ENCODE results near the gene METTL22.

METTL22 gene

GRCh38 chr16:8669481-8669880 is 48.0 kb downstream of the METTL22 start:
- Histone ChIP-seq H3K27me3 (ENCODE audit: insufficient read depth, low read depth, severe bottlenecking) (peaks cover 10% of the 10 kb centered on the region), H3K36me3 (no peaks in the 10 kb centered on the region), H3K27ac (no peak overlapping the region), H3K4me3 (ENCODE audit: low read depth, low read length) (no peak overlapping the region), H3K9me3 (ENCODE audit: severe bottlenecking) (no peaks in the 10 kb centered on the region)
- DNase-seq, result no peak
- no peak for TF ChIP-seq CTCF (IDR thresholded peaks at IDR 0.05; ENCODE audit: low read depth, low read length)

- Histone ChIP-seq H3K36me3 (no peaks in the 10 kb centered on the region), H3K4me3 (ENCODE audit: low read depth, low read length) (no peak overlapping the region), H3K27ac (no peak overlapping the region), H3K9me3 (ENCODE audit: severe bottlenecking) (no peaks in the 10 kb centered on the region), H3K27me3 (ENCODE audit: insufficient read depth, low read depth, severe bottlenecking) (peaks cover 16% of the 10 kb centered on the region)
- no peak for TF ChIP-seq CTCF (IDR thresholded peaks at IDR 0.05; ENCODE audit: low read depth, low read length)
- DNase-seq, result no peak
Observed at GRCh38 chr16:8670014-8670560, 48.6 kb downstream of the METTL22 start.

- Histone ChIP-seq H3K27me3 (ENCODE audit: insufficient read depth, low read depth, severe bottlenecking) (peaks cover 37% of the 10 kb centered on the region), H3K9me3 (ENCODE audit: severe bottlenecking) (no peaks in the 10 kb centered on the region), H3K4me3 (ENCODE audit: low read depth, low read length) (peak overlapping the region; percentile 48), H3K36me3 (no peaks in the 10 kb centered on the region), H3K27ac (no peak overlapping the region)
- no peak for DNase-seq
- TF ChIP-seq CTCF (IDR thresholded peaks at IDR 0.05; ENCODE audit: low read depth, low read length), result no peak
Observed at GRCh38 chr16:8673611-8674412, 52.3 kb downstream of the METTL22 start.

GRCh38 chr16:8674413-8675022 is 53.0 kb downstream of the METTL22 start, which contains the start of gene ABAT:
ABAT (plus strand) TSS chr16:8674617; CDS start chr16:8735740, 61,123 bp downstream.
- Histone ChIP-seq H3K27me3 (ENCODE audit: insufficient read depth, low read depth, severe bottlenecking) (peaks cover 38% of the 10 kb centered on the region), H3K9me3 (ENCODE audit: severe bottlenecking) (peaks cover under 1% of the 10 kb centered on the region), H3K36me3 (no peaks in the 10 kb centered on the region), H3K4me3 (ENCODE audit: low read depth, low read length) (peak within 1 kb of the TSS; percentile 50), H3K27ac (no peak within 1 kb of the TSS)
- no peak for TF ChIP-seq CTCF (IDR thresholded peaks at IDR 0.05; ENCODE audit: low read depth, low read length)
- peak; percentile 86 for DNase-seq

GRCh38 chr16:8675183-8676159 is 54.0 kb downstream of the METTL22 start:
- Histone ChIP-seq H3K27ac (no peak overlapping the region), H3K9me3 (ENCODE audit: severe bottlenecking) (peaks cover 4% of the 10 kb centered on the region), H3K27me3 (ENCODE audit: insufficient read depth, low read depth, severe bottlenecking) (peaks cover 47% of the 10 kb centered on the region), H3K36me3 (no peaks in the 10 kb centered on the region), H3K4me3 (ENCODE audit: low read depth, low read length) (no peak overlapping the region)
- DNase-seq, result no peak
- TF ChIP-seq CTCF (IDR thresholded peaks at IDR 0.05; ENCODE audit: low read depth, low read length), result no peak

Data from WERI-Rb-1 (cell line).